Trophoblast cell (in vitro differentiated cells and primary cell): Measurements from ENCODE around the gene PPP1CC.

Experiments
- DNase-seq, 2 donors: peaks; one replicate each; pipeline ENCODE4 v3.0.0-alpha.2; 2016
- H2AFZ ChIP-seq: 2 replicates; pipeline ENCODE4 v1.6.1; 2013; ENCODE audit warnings: low read length, moderate library complexity, mild to moderate bottlenecking; ENCODE audit not compliant: insufficient read depth, poor library complexity
- H2AK5ac ChIP-seq: 2 replicates; pipeline ENCODE4 v1.6.1; 2013; ENCODE audit warnings: mild to moderate bottlenecking, low read length
- H2BK120ac ChIP-seq: 2 replicates; pipeline ENCODE4 v1.6.1; 2013; ENCODE audit warnings: low read length, mild to moderate bottlenecking, moderate library complexity; ENCODE audit not compliant: insufficient read depth, poor library complexity
- H2BK12ac ChIP-seq: 2 replicates; pipeline ENCODE4 v1.6.1; 2013; ENCODE audit warnings: mild to moderate bottlenecking, low read length, moderate library complexity
- H2BK5ac ChIP-seq: 2 replicates; pipeline ENCODE4 v1.6.1; 2013; ENCODE audit warnings: low read length, low read depth, moderate library complexity, mild to moderate bottlenecking; ENCODE audit not compliant: poor library complexity
- H3K14ac ChIP-seq: 2 replicates; pipeline ENCODE4 v1.6.1; 2013; ENCODE audit warnings: mild to moderate bottlenecking, low read length
- H3K18ac ChIP-seq: 2 replicates; pipeline ENCODE4 v1.6.1; 2013; ENCODE audit warnings: mild to moderate bottlenecking, low read length
- H3K23ac ChIP-seq: 2 replicates; pipeline ENCODE4 v1.6.1; 2013; ENCODE audit warnings: low read length
- H3K27ac ChIP-seq: 2 replicates; pipeline ENCODE4 v1.5.1; 2013; ENCODE audit warnings: low read depth, mild to moderate bottlenecking, inconsistent platforms, low read length, moderate library complexity
- H3K27me3 ChIP-seq: 2 replicates; pipeline ENCODE4 v1.6.1; 2013; ENCODE audit warnings: inconsistent platforms, mild to moderate bottlenecking, low read length, moderate library complexity; ENCODE audit not compliant: insufficient read depth
- H3K36me3 ChIP-seq, 2 experiments: 1 replicate in 1 of 2; 2 replicates in 1 of 2; pipeline ENCODE4 v1.6.1; 2013; ENCODE audit warnings: low read length in 2 of 2, mild to moderate bottlenecking in 2 of 2, moderate library complexity in 1 of 2; ENCODE audit not compliant: insufficient read depth in 2 of 2, control insufficient read depth in 1 of 2
- H3K4ac ChIP-seq: 2 replicates; pipeline ENCODE4 v1.6.1; 2013; ENCODE audit warnings: low read depth, mild to moderate bottlenecking, low read length, moderate library complexity
- H3K4me1 ChIP-seq, 2 experiments: 1 replicate in 1 of 2; 2 replicates in 1 of 2; pipeline ENCODE4 v1.6.1; 2013; ENCODE audit warnings: low read length in 2 of 2, mild to moderate bottlenecking in 2 of 2, moderate library complexity in 1 of 2; ENCODE audit not compliant: insufficient read depth in 2 of 2, control insufficient read depth in 1 of 2
- H3K4me2 ChIP-seq: 2 replicates; pipeline ENCODE4 v1.6.1; 2013; ENCODE audit warnings: inconsistent platforms, mild to moderate bottlenecking, low read length, moderate library complexity
- H3K4me3 ChIP-seq: 2 replicates; pipeline ENCODE4 v1.5.1; 2013; ENCODE audit warnings: mild to moderate bottlenecking, low read depth, low read length, inconsistent platforms
- H3K79me1 ChIP-seq: one replicate; pipeline ENCODE4 v1.6.1; 2013; ENCODE audit warnings: low read length
- H3K79me2 ChIP-seq: 2 replicates; pipeline ENCODE4 v1.6.1; 2013; ENCODE audit warnings: low read length, mild to moderate bottlenecking; ENCODE audit not compliant: control insufficient read depth, insufficient read depth, poor library complexity
- H3K9ac ChIP-seq: 2 replicates; pipeline ENCODE4 v1.6.1; 2013; ENCODE audit warnings: mild to moderate bottlenecking, low read length
- H3K9me3 ChIP-seq: 2 replicates; pipeline ENCODE4 v1.6.1; 2013; ENCODE audit warnings: low read depth, mild to moderate bottlenecking, control low read depth, inconsistent platforms, low read length; ENCODE audit not compliant: insufficient read depth
- H4K12ac ChIP-seq: 2 replicates; pipeline ENCODE4 v1.6.1; 2013; ENCODE audit warnings: low read depth, mild to moderate bottlenecking, low read length, moderate library complexity
- H4K8ac ChIP-seq: 2 replicates; pipeline ENCODE4 v1.6.1; 2013; ENCODE audit warnings: low read depth, mild to moderate bottlenecking, low read length, moderate library complexity
- H4K91ac ChIP-seq: one replicate; pipeline ENCODE4 v1.6.1; 2013; ENCODE audit warnings: low read depth, mild to moderate bottlenecking, low read length, moderate library complexity
- WGBS: extraction: QIAGEN DNeasy Blood & Tissue Kit; methylation state at CpG from one replicate; pipeline ENCODE4 v1.1.7; 2013; ENCODE audit warnings: missing lambda C conversion rate; ENCODE audit not compliant: insufficient read length, insufficient coverage; ENCODE audit errors: extremely low coverage; 5-methylcytosine and 5-hydroxymethylcytosine counted together

The PPP1CC gene

GRCh38 chr12:110670161-110670701, 72.5 kb downstream of the PPP1CC start:
- H3K14ac ChIP-seq = no peak overlapping the region

More at GRCh38 chr12:110670161-110670701, 72.5 kb downstream of the PPP1CC start:
- no CpG with 5 or more reads among the region's 4 CpGs for WGBS
- Histone ChIP-seq H3K4me3 (no peak overlapping the region), H3K27ac (no peak overlapping the region), H3K36me3 (no peaks in the 10 kb centered on the region), H3K79me1 (no peaks in the 10 kb centered on the region), H2BK5ac (no peak overlapping the region), H2BK120ac (no peak overlapping the region), H3K4me2 (no peak overlapping the region), H4K91ac (no peak overlapping the region), H2AK5ac (no peak overlapping the region), H3K9ac (no peak overlapping the region), H2BK12ac (no peak overlapping the region), H3K79me2 (no peaks in the 10 kb centered on the region), H2AFZ (no peak overlapping the region), H3K23ac (no peak overlapping the region), H3K18ac (no peak overlapping the region), H4K8ac (no peak overlapping the region), H4K12ac (no peak overlapping the region), H3K4me1 (no peaks in the 10 kb centered on the region), H3K9me3 (no peaks in the 10 kb centered on the region), H3K4ac (no peak overlapping the region), H3K27me3 (no peaks in the 10 kb centered on the region)
- DNase-seq = no peak
